Transverse colon (tissue), 4 donors: ENCODE data around the gene RALGPS1. TPM values are rescaled to one million over a fixed set of nuclear protein-coding genes. Genes with fewer than 3 reads are reported as not detected.

Experiments
- DNase-seq: peaks from one replicate; pipeline ENCODE4 v3.0.0-alpha.2; 2019
- H3K27ac ChIP-seq, 4 donors: fragments of 200-600 bp; sonication (generic); 2 replicates each; pipeline ENCODE4 v1.5.1; 2016 to 2018; ENCODE audit warnings: inconsistent platforms in 4 of 4
- H3K27me3 ChIP-seq: fragments of 200-600 bp; sonication (generic); 2 replicates; pipeline ENCODE4 v1.5.1; 2017; ENCODE audit warnings: inconsistent platforms
- H3K36me3 ChIP-seq, 4 donors: fragments of 200-600 bp; sonication (generic); 2 replicates each; pipeline ENCODE4 v1.5.1; 2017 to 2019; ENCODE audit warnings: inconsistent platforms in 4 of 4
- H3K4me1 ChIP-seq, 4 donors: fragments of 200-600 bp; sonication (generic); 2 replicates each; pipeline ENCODE4 v1.5.1; 2017 to 2020; ENCODE audit warnings: inconsistent platforms in 4 of 4
- H3K4me3 ChIP-seq, 4 donors: fragments of 200-600 bp; sonication (generic); 1 replicate in 1 of 4; 2 replicates in 3 of 4; pipeline versions ENCODE4 v1.5.1 to v1.6.1; 2017 to 2019; ENCODE audit warnings: inconsistent platforms in 4 of 4
- H3K9me3 ChIP-seq, 2 donors: fragments of 200-600 bp; sonication (generic); 2 replicates each; pipeline ENCODE4 v1.5.1; 2017 to 2019; ENCODE audit warnings: inconsistent platforms in 2 of 2
- CTCF ChIP-seq, 5 experiments: fragments of 200-600 bp in 3 of 5; fragments of 450-650 bp in 2 of 5; sonication (generic) in 3 of 5; IDR thresholded peaks; 1 replicate in 2 of 5; 2 replicates in 3 of 5; pipeline ENCODE4 v1.5.1; 2016 to 2017; ENCODE audit warnings: antibody characterized with exemption in 5 of 5, inconsistent platforms in 3 of 5, mild to moderate bottlenecking in 2 of 5, moderate library complexity in 1 of 5
- EP300 ChIP-seq: sonication (generic); formaldehyde crosslinking; IDR thresholded peaks from one replicate; pipeline ENCODE4 v1.6.1; 2017; ENCODE audit warnings: antibody characterized with exemption, low read depth
- POLR2A ChIP-seq: fragments of 450-650 bp; IDR thresholded peaks from one replicate; pipeline ENCODE4 v1.6.1; 2016; ENCODE audit warnings: antibody characterized with exemption, mild to moderate bottlenecking, moderate library complexity
- POLR2AphosphoS5 ChIP-seq, 3 donors: sonication (generic); formaldehyde crosslinking; IDR thresholded peaks; one replicate each; pipeline ENCODE4 v1.6.1; 2016; ENCODE audit warnings: antibody characterized with exemption in 3 of 3
- WGBS, 2 donors: methylation state at CpG; one replicate each; pipeline ENCODE4 v1.1.5; 2018; ENCODE audit warnings: low coverage in 1 of 2; 5-methylcytosine and 5-hydroxymethylcytosine counted together
- in situ Hi-C, 4 donors: fragments of 200-750 bp; cut with MboI; loops; one replicate each; pipeline versions ENCODE4 v1.15.0 to v1.15.1; 2017; ENCODE audit warnings: low sequenced_read_pairs in 3 of 4, low pct_ligation_motif_present in 1 of 4, low pct_unique_long_range_greater_than_20kb in 1 of 4
- intact Hi-C: fragments of 100-400 bp; cut with DNase I; formaldehyde crosslinking; loops from one replicate; pipeline ENCODE4 v1.15.1; 2023; ENCODE audit warnings: low total_unique reads
- total RNA-seq, 4 donors: library from RNA; depleted of rRNA; stranded (reverse); fragments of >200 nt; gene quantifications; one replicate each; pipeline ENCODE4 v1.1.0, GENCODE V29; 2016

Gene RALGPS1
- total RNA-seq, 4 donors from 2014 or later = 46.0 to 119 (median 87.6) TPM

DNA sequence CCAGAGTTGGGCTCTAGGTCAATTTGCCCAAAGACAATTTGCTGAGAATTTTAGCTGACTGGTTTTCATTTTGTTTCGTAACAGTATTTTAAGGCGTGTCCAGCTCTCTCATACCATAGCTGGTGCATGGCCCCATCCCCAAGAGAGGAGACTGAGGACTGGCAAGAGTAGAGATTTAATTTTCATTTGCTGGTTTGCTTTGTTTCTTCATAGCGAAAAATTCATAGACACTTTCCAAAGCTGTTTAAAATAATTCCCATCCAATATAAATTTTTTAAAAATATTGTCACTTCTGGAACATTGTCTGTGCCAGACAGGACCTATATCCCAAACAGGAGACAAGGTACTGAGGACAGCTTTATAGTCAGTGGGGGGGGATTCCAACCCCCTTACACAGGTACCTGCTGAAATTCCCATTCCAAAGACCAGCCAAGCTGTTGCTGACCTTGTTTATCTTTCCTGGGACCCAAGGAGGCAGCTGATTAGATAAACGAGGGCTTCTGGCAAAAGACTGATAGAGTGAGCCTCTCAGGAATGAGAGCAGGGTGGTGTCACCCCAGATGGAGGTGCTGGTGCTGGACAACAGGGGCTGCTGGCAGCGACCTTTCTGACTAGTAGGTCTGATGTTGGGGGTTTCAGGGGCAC is 214.6 kb downstream of the RALGPS1 start:
- Histone ChIP-seq H3K9me3 (no peaks in the 10 kb centered on the region), H3K4me1 (peaks cover 7 to 30% (median 13%) of the 10 kb centered on the region in 4 donors), H3K27me3 (no peaks in the 10 kb centered on the region), H3K4me3 (no peak overlapping the region), H3K36me3 (no peaks in the 10 kb centered on the region), H3K27ac (peak overlapping the region; percentile 27 to 57 (median 52))
- intact Hi-C loops (no loop called here), in situ Hi-C loops (no loop called here)
- 79 to 100% methylated on average over 3 to 5 of the region's 5 CpGs for WGBS, 2 donors
- no peak for DNase-seq
- TF ChIP-seq POLR2AphosphoS5 (IDR thresholded peaks at IDR 0.05) = no peak
- TF ChIP-seq POLR2A = no peak
- TF ChIP-seq EP300 = no peak
- no peak for TF ChIP-seq CTCF (IDR thresholded peaks at IDR 0.05)

- 91% methylated on average over 3 of the region's 3 CpGs; no CpG with 5 or more reads in 1 of the 2 donors for WGBS, 2 donors
- in situ Hi-C loops (no loop called here), intact Hi-C loops (loop anchor here (5.0 kb wide), 1 partner anchor 58 kb away; no protein-coding TSS in a partner anchor)
- Histone ChIP-seq H3K36me3 (no peaks in the 10 kb centered on the region), H3K4me1 (peaks cover 7 to 35% (median 18%) of the 10 kb centered on the region in 4 donors), H3K27me3 (no peaks in the 10 kb centered on the region), H3K4me3 (no peak overlapping the region), H3K9me3 (no peaks in the 10 kb centered on the region), H3K27ac (peak overlapping the region in 2 of 4 donors; percentile 27 to 57)
- no peak for TF ChIP-seq EP300
- no peak for TF ChIP-seq POLR2A
- TF ChIP-seq CTCF (IDR thresholded peaks at IDR 0.05) = no peak
- no peak for TF ChIP-seq POLR2AphosphoS5 (IDR thresholded peaks at IDR 0.05)
- DNase-seq = no peak
Measured at GRCh38 chr9:127129718-127130085, 215.1 kb downstream of the RALGPS1 start.

DNA sequence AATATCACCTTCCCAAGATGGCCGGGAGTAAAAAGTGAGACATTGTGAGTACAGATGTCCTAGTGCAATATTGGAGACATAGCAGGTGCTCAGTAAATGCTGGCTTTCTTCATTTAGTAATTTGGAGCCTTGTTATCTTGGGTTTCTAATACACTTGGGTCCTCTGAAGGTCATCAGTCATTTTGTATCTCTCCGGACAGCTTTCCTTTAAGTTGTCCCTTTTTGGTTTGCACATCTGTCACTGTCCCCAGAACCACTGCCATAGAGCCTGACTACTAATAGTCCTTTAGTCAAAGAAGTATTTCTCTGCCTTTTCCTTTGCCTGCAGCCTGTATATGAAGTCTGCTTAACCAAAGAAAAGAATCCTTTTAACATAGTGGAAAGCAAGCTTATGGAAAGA is 215.7 kb downstream of the RALGPS1 start:
- TF ChIP-seq POLR2A (no peak), CTCF (IDR thresholded peaks at IDR 0.05) (no peak), EP300 (no peak), POLR2AphosphoS5 (IDR thresholded peaks at IDR 0.05) (no peak)
- DNase-seq = no peak
- H3K9me3 ChIP-seq = no peaks in the 10 kb centered on the region
- no peaks in the 10 kb centered on the region for H3K36me3 ChIP-seq
- intact Hi-C loops (loop anchor here (5.0 kb wide), 1 partner anchor 57 kb away; no protein-coding TSS in a partner anchor), in situ Hi-C loops (no loop called here)
- peak overlapping the region; percentile 80 to 85 (median 82) for H3K27ac ChIP-seq
- no peaks in the 10 kb centered on the region for H3K27me3 ChIP-seq
- 92 to 94% methylated on average over 2 of the region's 2 CpGs for WGBS, 2 donors
- H3K4me3 ChIP-seq = no peak overlapping the region
- H3K4me1 ChIP-seq = peaks cover 7 to 41% (median 20%) of the 10 kb centered on the region in 4 donors

DNA sequence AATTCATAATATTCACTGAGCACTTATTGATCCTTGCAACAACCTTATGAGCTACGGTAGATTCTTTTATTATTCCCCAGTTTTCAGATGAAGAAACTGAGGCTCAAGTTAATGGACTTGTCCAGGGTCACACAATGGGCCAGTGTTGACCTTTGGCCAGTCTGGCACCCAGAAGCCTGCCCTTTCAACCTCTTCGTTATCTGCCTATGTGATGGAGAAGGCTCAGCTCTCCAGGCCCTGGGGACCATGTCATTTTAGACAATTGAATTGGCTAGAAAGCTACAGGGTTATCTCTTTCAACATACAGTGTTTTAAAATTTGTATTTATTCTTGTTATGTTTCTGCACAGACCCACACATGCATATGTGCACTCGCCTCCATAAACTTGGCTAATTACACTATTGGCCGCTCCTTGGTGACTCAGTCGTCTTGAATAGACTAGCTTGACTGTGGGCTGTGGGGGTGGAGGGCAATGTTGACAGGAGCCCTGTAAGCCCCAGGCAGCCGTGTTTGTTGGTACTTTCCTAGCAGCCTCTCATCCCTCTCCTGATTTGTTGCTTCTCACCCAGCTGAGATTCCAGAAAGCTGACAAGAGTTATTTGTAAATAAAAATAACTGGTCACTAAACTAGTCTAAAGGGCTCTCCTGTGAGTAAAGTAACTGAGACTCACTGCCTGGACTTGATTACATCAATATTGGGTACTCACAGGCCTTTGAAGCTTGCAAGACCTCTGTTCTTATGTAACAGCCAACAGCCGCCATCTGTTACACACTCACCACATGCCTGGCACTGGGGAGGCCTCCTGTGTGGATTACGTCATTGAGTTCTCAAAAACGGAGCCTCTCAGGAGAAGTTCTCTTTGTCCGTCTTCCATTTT is 216.3 kb downstream of the RALGPS1 start:
- no peaks in the 10 kb centered on the region for H3K27me3 ChIP-seq
- no peaks in the 10 kb centered on the region for H3K9me3 ChIP-seq
- DNase-seq = peak; percentile 44
- 71 to 82% methylated on average over 5 to 10 of the region's 10 CpGs for WGBS, 2 donors
- in situ Hi-C loops = no loop called here
- TF ChIP-seq CTCF (IDR thresholded peaks at IDR 0.05) = no peak
- peak; percentile 53 to 78 (median 77) for TF ChIP-seq POLR2AphosphoS5 (IDR thresholded peaks at IDR 0.05)
- no peak for TF ChIP-seq EP300
- H3K4me1 ChIP-seq = peaks cover 7 to 45% (median 20%) of the 10 kb centered on the region in 4 donors
- no peak overlapping the region for H3K4me3 ChIP-seq
- H3K36me3 ChIP-seq = no peaks in the 10 kb centered on the region
- intact Hi-C loops = loop anchor here (5.0 kb wide), 1 partner anchor 56 kb away; no protein-coding TSS in a partner anchor
- H3K27ac ChIP-seq = peak overlapping the region; percentile 80 to 85 (median 82)
